Measurements from ENCODE around the gene PDZD8.

PDZD8 gene

GRCh38 chr10:117353684-117354083, 21.6 kb downstream of the PDZD8 start:
- DNase-seq, result no peak
- intact Hi-C loops (cut with DNase I), result no loop called here

- intact Hi-C loops (cut with DNase I), result no loop called here
- no peak for DNase-seq
These were observed 22.5 kb downstream of the PDZD8 start for GRCh38 chr10:117352724-117353123.

- DNase-seq, result no peak
- intact Hi-C loops (cut with DNase I), result no loop called here
These were observed 23.2 kb downstream of the PDZD8 start for GRCh38 chr10:117351996-117352395.

GRCh38 chr10:117351558-117351957, 23.7 kb downstream of the PDZD8 start:
- intact Hi-C loops (cut with DNase I), result no loop called here
- no peak for DNase-seq

GRCh38 chr10:117350909-117351308, 24.3 kb downstream of the PDZD8 start:
- no peak for DNase-seq
- intact Hi-C loops (cut with DNase I), result no loop called here

- no peak for DNase-seq
- intact Hi-C loops (cut with DNase I), result no loop called here
These were observed 27.0 kb downstream of the PDZD8 start for GRCh38 chr10:117348236-117348635.

GRCh38 chr10:117346574-117346973, 28.7 kb downstream of the PDZD8 start:
- intact Hi-C loops (cut with DNase I), result no loop called here
- no peak for DNase-seq

- no peak for DNase-seq
- intact Hi-C loops (cut with DNase I), result no loop called here
These were observed 30.1 kb downstream of the PDZD8 start for GRCh38 chr10:117345143-117345542.

- intact Hi-C loops (cut with DNase I), result no loop called here
- DNase-seq, result no peak
These were observed 32.6 kb downstream of the PDZD8 start for GRCh38 chr10:117342641-117343040.

- no peak for DNase-seq
- intact Hi-C loops (cut with DNase I), result no loop called here
These were observed 34.2 kb downstream of the PDZD8 start for GRCh38 chr10:117341061-117341460.

GRCh38 chr10:117339979-117340378, 35.3 kb downstream of the PDZD8 start:
- no peak for DNase-seq
- intact Hi-C loops (cut with DNase I), result no loop called here

GRCh38 chr10:117339578-117339977, 35.7 kb downstream of the PDZD8 start:
- no peak for DNase-seq
- intact Hi-C loops (cut with DNase I), result no loop called here

GRCh38 chr10:117334926-117335325, 40.3 kb downstream of the PDZD8 start:
- intact Hi-C loops (cut with DNase I), result no loop called here
- no peak for DNase-seq

GRCh38 chr10:117334066-117334465, 41.2 kb downstream of the PDZD8 start:
- intact Hi-C loops (cut with DNase I), result no loop called here
- DNase-seq, result no peak

- no peak for DNase-seq
- intact Hi-C loops (cut with DNase I), result no loop called here
These were observed 48.0 kb downstream of the PDZD8 start for GRCh38 chr10:117327262-117327661.

- no peak for DNase-seq
These were observed 50.9 kb downstream of the PDZD8 start for GRCh38 chr10:117324367-117324766.

GRCh38 chr10:117322260-117322659, 53.0 kb downstream of the PDZD8 start:
- intact Hi-C loops (cut with DNase I), result loop anchor here (5.0 kb wide), 1 partner anchor 105 kb away; no protein-coding TSS in a partner anchor
- DNase-seq, result no peak

More at GRCh38 chr10:117324367-117324766, 50.9 kb downstream of the PDZD8 start:
- intact Hi-C loops (cut with DNase I), result loop anchor here (5.0 kb wide), 1 partner anchor 107 kb away; no protein-coding TSS in a partner anchor

GRCh38 chr10:117320050-117320665, 55.1 kb downstream of the PDZD8 start:
- intact Hi-C loops (cut with DNase I), result loop anchor here (5.0 kb wide), 1 partner anchor 103 kb away; no protein-coding TSS in a partner anchor
- DNase-seq, result peak in 11 of 42 donors; percentile 2 to 49 (median 22)

- intact Hi-C loops (cut with DNase I), result no loop called here
- DNase-seq, result no peak
These were observed 56.3 kb downstream of the PDZD8 start for GRCh38 chr10:117318909-117319308.

- intact Hi-C loops (cut with DNase I), result no loop called here
- DNase-seq, result no peak
These were observed 58.5 kb downstream of the PDZD8 start for GRCh38 chr10:117316701-117317100.

- intact Hi-C loops (cut with DNase I), result no loop called here
- DNase-seq, result no peak
These were observed 61.6 kb downstream of the PDZD8 start for GRCh38 chr10:117313641-117314040.
